Measurements from ENCODE around the gene FOCAD.

Gene FOCAD

GRCh38 chr9:20808002-20808401 lies 123.9 kb downstream of the FOCAD start:
- no peak for DNase-seq

GRCh38 chr9:20811872-20812271 lies 127.8 kb downstream of the FOCAD start:
- DNase-seq: no peak

GRCh38 chr9:20815923-20816703 lies 132.1 kb downstream of the FOCAD start:
- no peak for DNase-seq

GRCh38 chr9:20823051-20823450 lies 139.0 kb downstream of the FOCAD start:
- no peak for DNase-seq

- DNase-seq: no peak
These were observed 147.0 kb downstream of the FOCAD start for GRCh38 chr9:20831028-20831427.

- DNase-seq: no peak
These were observed 148.7 kb downstream of the FOCAD start for GRCh38 chr9:20832775-20833174.

GRCh38 chr9:20835377-20836286 lies 151.6 kb downstream of the FOCAD start:
- no peak for DNase-seq

GRCh38 chr9:20837166-20837565 lies 153.1 kb downstream of the FOCAD start:
- DNase-seq: no peak

GRCh38 chr9:20838218-20838617 lies 154.2 kb downstream of the FOCAD start:
- DNase-seq: no peak

GRCh38 chr9:20844916-20845315 lies 160.9 kb downstream of the FOCAD start:
- no peak for DNase-seq

GRCh38 chr9:20848490-20848889 lies 164.4 kb downstream of the FOCAD start:
- no peak for DNase-seq

GRCh38 chr9:20853866-20854265 lies 169.8 kb downstream of the FOCAD start:
- no peak for DNase-seq

GRCh38 chr9:20854444-20854843 lies 170.4 kb downstream of the FOCAD start:
- DNase-seq: no peak

GRCh38 chr9:20863945-20864344 lies 179.9 kb downstream of the FOCAD start:
- no peak for DNase-seq

GRCh38 chr9:20865347-20865746 lies 181.3 kb downstream of the FOCAD start:
- no peak for DNase-seq

- no peak for DNase-seq
These were observed 186.1 kb downstream of the FOCAD start for GRCh38 chr9:20870115-20870514.

- peak; percentile 18 for DNase-seq
These were observed 188.4 kb downstream of the FOCAD start for GRCh38 chr9:20872340-20872977.

- no peak for DNase-seq
These were observed 189.3 kb downstream of the FOCAD start for GRCh38 chr9:20873240-20873865.

GRCh38 chr9:20880271-20880670 lies 196.2 kb downstream of the FOCAD start:
- DNase-seq: no peak

GRCh38 chr9:20880675-20881074 lies 196.6 kb downstream of the FOCAD start:
- no peak for DNase-seq

GRCh38 chr9:20884985-20885593 lies 201.0 kb downstream of the FOCAD start:
- no peak for DNase-seq

GRCh38 chr9:20898885-20899554 lies 215.0 kb downstream of the FOCAD start:
- DNase-seq: no peak
